NOMO-1 (cell line): ENCODE data around the gene MPL.

ENCODE experiments used
- DNase-seq, 2 experiments: peaks; one replicate each; lab custom pipeline; 2025; ENCODE audit not compliant: unreplicated experiment in 2 of 2; lab: John Stamatoyannopoulos, UW

Gene MPL

DNA sequence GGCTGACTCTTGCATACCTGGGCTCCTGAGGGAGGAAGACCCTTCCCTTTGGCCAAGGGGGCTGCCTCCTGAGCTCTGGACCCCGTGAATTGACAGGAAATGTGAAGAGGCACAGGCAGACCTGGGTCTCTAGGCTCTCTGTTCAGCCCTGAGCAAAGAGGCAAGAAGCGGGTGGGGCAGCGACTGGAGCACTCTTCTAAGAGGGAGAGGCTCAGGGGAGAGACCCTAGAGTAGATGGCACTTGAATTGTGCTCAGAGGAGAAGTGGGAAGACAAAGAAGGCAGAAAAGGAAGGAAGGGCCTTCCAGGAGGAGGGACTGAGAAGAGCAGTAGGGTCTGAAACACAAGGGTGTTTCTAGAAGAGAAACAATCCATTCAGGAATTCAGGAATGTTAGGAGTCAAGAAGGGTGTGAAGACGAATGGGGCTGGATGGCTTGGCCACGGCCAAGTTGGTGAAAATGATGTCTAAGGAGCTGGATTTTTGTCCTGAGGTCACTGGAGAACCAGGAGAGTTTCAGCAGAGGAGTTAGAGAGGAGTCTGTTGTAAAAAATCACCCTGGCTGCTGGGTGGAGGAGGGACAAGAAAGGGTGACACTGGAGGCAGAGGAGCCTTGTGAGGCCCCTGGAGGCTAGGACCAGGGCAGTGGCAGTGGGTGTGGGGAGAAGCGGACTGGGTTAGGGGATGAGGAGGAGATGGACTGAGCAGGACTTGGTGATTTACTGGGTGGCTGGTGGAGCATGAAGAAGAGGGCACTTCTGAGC lies 31.5 kb upstream of the MPL start:
- no peak for DNase-seq

DNA sequence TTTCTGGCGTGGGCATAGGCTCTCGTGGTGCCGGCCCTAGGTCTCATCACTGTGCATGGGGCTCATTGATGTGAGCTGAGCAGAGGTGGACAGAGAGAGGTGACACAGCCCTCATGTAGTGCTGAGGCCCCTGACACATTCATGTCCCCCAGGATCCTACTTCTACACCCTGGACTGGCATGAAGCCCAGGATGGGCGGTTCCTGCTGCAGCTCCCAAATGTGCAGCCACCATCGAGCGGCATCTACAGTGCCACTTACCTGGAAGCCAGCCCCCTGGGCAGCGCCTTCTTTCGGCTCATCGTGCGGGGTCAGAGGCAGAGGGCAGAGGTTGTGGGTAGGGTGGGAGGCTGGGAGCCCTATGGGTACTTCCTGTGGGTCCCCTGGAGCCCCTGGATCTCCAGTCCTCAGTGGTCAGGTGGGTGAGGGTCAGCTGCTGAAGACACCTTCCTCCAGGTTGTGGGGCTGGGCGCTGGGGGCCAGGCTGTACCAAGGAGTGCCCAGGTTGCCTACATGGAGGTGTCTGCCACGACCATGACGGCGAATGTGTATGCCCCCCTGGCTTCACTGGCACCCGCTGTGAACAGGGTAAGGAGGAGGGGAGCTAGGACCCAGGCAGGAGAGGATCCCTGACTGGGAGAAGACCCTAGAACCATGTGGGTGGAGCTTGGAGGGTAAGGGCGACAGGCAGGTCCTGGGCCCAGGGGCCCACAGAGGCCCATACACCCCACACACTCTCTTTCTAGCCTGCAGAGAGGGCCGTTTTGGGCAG lies 30.7 kb upstream of the MPL start:
- DNase-seq, result no peak

DNA sequence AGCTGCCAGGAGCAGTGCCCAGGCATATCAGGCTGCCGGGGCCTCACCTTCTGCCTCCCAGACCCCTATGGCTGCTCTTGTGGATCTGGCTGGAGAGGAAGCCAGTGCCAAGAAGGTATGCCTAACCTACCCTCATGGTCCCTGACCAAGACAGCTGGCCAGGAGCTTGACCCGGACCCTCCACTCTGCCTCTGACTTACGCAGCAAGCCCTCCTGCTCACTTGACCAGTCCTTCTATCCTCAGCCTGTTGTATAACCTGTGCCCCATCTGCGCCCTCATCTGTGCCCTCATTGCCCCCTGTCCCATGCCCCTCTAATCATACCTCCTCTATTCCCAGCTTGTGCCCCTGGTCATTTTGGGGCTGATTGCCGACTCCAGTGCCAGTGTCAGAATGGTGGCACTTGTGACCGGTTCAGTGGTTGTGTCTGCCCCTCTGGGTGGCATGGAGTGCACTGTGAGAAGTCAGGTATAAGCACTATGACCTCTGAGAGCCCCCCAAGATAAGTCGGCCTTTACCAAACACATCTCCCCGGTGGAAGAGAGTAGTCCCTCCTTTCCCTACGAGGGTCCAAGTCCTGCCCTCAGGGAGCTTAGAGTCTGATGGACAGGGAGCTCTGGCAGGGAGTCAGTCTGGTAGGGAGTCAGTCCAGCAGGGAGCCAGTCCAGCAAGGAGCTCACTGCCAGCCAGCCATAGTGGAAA lies 30.0 kb upstream of the MPL start:
- DNase-seq, result no peak

DNA sequence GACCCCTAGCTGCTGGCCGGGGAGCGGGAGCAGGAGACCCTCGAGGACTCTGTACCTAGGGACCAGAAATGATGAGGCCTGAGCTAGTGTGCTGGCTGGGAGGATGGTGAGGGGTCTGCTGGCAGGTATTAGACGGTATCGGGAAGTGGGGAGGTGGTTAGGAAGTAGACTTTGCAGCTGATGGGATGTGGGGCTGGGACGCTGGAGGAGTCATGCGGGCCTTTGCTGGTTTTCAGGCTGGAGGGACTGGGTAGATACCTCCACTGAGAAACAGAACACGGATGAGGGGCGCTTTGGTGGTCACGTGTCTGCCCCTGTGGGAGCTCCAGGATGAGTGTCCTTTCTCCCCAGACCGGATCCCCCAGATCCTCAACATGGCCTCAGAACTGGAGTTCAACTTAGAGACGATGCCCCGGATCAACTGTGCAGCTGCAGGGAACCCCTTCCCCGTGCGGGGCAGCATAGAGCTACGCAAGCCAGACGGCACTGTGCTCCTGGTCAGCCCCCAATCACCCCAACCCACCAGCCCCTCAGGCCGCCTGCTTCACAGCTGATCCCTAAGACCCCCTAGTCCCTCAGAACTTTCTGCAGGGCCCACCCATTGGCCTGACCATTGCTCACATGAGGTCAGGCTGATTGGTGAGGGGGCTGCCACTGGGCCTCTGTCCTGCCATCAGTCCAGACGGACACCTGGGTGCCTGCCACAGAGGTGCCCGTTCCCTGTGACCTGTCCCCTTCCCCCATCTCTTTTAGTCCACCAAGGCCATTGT lies 28.8 kb upstream of the MPL start:
- no peak for DNase-seq

DNA sequence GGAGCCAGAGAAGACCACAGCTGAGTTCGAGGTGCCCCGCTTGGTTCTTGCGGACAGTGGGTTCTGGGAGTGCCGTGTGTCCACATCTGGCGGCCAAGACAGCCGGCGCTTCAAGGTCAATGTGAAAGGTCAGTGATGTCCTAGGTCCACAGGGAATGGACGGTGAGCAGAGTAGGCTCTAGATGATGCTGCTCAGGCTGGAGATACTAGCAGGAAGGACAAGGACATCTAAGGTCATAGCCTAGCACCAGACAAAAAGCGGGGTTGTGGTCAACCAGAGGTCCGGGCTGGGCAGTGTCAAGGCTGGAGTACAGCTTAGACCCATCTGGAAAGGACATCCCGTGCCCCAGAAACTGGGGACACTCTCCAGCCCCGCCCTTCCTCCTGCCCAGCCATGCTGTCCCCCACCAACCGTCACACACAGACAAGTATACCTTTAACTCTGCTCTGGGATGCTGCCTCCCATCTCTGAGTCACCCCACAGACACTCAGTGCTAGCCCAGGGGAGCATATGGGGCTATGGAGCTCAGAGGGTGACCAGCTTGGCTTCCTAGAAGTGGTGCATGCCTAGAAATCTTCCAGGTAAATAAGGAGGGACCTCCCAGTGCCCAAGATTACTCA lies 28.1 kb upstream of the MPL start:
- no peak for DNase-seq

DNA sequence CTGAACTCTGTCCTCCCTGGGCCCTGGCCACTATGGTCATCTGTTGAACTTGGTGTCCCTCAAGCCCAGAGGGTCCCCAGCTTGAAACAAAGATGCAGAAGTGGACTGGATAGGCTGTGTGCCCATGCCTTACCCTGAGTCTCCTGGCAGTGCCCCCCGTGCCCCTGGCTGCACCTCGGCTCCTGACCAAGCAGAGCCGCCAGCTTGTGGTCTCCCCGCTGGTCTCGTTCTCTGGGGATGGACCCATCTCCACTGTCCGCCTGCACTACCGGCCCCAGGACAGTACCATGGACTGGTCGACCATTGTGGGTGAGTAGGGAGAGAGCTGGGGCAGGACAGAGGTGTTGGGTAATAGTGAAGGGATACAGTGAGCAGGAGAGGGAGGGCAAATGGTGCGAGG lies 26.1 kb upstream of the MPL start:
- DNase-seq, result no peak

DNA sequence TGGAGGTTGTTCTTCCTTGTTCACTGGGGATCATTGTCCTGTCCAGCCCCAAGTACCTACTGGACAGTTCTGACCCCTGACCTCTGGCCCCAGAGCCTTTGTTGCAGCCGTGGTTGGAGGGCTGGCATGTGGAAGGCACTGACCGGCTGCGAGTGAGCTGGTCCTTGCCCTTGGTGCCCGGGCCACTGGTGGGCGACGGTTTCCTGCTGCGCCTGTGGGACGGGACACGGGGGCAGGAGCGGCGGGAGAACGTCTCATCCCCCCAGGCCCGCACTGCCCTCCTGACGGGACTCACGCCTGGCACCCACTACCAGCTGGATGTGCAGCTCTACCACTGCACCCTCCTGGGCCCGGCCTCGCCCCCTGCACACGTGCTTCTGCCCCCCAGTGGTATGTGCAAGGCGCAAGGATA lies 25.4 kb upstream of the MPL start:
- DNase-seq, result no peak

DNA sequence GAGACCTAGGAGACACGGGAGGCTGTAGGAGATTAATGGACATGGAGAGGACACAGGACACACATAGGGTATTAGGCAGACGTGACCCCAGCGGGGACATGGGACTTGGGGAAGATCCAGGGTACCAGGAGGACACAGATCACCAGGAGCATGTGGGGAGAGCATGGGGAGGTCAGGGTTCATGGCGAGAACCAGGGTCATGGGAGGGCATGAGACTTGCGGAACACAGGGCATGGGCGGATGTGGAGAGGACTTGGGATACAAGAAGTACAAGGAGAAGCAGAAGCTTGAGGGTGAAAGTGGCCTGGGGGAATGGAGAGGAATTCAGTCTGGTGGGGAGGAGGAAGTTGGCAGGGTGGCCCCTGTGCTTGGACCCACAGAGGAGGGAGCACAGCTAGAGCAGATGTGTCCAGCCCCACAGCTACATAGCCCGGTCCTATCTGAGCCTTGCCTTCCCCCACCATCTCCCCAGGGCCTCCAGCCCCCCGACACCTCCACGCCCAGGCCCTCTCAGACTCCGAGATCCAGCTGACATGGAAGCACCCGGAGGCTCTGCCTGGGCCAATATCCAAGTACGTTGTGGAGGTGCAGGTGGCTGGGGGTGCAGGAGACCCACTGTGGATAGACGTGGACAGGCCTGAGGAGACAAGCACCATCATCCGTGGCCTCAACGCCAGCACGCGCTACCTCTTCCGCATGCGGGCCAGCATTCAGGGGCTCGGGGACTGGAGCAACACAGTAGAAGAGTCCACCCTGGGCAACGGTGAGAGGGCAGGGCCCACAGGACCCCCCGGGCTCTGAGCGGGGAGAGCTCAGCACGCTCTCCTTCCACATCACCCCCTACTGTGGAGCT lies 24.7 kb upstream of the MPL start:
- DNase-seq, result no peak

DNA sequence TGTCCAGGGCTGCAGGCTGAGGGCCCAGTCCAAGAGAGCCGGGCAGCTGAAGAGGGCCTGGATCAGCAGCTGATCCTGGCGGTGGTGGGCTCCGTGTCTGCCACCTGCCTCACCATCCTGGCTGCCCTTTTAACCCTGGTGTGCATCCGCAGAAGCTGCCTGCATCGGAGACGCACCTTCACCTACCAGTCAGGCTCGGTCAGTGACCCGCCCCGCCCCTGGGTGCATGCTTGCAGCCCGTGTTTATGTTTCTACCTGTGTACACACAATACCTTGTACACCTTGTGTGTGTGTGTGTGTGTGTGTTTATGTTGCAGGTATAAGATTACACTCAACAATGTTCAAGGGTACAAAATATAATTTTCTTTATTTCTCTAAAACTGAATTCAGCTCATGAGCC lies 23.8 kb upstream of the MPL start:
- DNase-seq, result no peak

DNA sequence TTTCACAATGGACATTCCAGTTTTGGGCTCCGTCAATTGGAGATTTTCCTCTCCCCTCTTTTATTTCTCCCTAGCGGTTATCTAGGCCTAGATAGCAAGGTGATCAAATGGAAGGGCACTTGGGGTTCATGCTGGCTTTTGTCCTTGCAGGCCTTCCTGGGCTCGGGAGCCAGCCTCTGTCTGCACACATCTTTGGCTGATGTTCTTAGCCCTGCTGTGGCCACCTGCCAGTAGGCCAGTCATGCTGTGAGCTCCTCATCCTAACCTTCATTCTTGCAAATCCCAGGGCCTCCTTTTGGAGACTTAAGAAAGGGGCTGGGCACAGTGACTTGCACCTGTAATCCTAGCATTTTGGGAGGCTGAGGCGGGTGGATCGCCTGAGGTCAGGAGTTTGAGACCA lies 23.4 kb upstream of the MPL start:
- DNase-seq, result no peak

DNA sequence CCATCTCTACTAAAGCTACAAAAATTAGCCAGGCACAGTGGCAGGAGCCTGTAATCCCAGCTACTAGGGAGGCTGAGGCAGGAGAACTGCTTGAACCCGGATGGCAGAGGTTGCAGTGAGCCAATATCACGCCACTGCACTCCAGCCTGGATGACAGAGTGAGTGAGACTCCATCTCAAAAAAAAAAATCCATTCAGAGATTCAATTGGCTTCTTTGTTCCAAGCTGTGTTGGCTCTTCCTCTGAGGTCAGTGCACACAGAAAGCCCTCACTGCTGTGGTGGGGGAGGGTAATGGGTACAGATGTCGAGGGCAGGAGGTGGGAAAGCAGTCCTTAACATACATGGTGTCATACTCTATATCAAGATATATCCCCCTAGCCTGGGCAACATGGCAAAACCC lies 22.1 kb upstream of the MPL start:
- no peak for DNase-seq

DNA sequence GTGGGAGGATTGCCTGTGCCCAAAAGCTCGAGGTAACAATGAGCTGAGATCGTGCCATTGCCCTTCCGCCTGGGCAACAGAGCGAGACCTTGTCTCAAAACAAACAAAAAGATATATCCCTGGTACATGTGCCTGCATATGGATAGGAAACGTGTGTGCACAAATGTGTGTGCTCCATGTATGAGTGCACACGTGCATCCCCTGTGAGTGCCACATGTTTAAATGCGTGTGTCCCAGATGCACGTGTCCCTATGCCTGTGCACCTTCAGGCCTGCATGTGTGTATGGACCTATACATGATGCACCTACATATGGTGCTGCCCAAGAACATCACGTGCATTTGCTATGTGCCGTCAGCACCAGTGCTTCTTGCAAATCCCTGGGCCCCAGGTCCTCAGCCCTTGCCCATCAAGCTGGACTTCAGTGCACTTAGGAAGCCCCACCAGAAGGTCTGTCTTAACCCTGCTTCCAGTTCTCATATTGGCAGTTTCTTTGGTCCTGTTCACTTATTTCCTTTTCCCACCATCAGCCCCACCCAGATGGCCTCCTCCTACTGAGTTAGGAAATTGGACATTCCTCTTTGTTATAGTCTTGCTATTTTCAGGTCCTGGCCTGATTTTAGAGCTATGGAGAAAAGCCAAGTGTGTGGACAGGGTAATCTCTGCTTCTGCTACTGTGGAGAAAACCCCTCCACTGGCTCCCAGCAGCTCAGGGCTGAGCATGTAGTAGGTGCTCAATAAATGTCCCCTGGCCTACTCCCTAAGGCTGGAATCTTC lies 21.5 kb upstream of the MPL start:
- DNase-seq, result no peak

DNA sequence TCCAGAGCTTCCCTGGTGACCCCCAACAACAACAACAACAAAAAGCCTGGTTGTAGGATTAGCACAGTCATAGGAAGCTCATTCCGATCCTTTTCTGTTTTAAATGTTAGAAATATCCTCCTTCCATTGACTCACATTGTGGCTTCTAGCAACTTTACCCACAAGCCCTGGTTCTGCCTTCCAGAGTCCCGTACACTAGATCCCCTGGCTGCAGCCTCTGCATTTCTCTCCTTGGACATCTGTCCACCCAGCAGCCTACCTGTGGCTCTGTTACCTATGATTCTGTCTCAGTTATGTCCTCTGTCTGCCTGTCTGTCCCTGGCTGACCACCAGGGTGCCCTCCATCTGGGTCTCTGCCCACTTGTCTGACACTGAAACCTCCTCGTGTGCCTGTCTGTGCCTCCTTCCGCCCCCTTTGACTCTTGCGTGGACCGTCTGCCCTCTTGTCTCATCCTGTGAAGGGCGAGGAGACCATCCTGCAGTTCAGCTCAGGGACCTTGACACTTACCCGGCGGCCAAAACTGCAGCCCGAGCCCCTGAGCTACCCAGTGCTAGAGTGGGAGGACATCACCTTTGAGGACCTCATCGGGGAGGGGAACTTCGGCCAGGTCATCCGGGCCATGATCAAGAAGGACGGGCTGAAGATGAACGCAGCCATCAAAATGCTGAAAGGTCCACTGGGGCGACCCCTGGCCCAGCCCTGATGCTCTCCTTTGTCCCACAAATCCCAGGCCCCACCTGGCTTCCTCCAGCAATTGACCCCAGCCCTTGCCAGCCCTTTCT lies 20.7 kb upstream of the MPL start:
- DNase-seq, result no peak

DNA sequence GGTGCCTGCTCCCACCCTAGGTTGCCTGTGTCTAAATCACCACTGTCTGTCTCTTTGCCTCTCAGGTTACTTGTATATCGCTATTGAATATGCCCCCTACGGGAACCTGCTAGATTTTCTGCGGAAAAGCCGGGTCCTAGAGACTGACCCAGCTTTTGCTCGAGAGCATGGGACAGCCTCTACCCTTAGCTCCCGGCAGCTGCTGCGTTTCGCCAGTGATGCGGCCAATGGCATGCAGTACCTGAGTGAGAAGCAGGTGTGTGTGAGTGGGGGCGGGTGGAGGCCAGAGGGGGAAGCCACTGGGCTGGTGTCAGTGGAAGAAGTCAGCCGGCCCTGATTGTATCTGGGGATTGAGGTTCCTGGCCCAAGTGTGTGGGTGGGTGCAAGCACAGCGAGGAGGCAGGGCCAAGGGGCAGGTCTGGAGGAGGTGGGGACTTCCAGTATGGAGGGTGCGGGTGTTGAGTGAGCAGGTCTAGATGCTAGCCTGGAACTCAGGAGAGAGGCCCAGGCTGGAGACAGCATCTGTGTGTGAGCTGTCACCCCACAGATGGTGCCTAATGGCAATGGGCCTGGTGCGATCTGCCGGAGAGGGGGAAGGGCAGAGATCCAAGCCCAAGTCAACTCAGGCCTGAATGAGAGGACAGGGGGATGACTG lies 19.7 kb upstream of the MPL start:
- no peak for DNase-seq

DNA sequence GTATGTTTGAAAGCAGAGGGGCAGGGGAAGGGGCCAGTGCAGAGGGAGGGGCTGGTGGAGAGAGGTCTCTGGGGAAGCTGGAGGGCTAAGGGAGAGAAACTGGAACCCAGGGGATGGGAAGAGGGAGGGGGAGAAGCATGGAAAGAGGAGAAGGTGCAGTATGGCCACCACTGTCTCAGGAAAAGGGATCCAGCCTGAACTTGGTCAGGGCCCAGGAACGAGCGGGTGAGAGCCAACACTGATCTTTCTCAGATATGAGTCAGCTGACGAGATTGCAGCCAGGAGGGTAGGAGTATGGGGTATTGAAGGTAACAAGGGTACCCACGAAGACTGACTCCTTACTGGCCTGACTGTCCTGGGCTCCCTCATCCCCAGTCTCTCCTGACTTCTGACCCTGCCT lies 18.8 kb upstream of the MPL start:
- no peak for DNase-seq

DNA sequence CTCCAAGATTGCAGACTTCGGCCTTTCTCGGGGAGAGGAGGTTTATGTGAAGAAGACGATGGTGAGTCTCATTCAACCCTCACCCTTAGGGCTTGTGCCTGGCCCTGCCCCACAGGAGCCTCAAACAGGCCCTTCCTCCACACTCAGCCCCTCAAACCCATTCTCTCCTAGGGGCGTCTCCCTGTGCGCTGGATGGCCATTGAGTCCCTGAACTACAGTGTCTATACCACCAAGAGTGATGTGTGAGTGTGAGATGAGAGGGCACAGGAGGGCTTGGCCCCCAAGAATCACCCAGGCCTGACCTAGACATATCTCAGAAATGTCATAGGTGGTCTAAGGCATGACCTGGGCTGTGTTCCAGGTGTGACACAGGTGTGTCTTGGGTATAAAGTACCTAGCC lies 18.3 kb upstream of the MPL start:
- DNase-seq, result no peak

DNA sequence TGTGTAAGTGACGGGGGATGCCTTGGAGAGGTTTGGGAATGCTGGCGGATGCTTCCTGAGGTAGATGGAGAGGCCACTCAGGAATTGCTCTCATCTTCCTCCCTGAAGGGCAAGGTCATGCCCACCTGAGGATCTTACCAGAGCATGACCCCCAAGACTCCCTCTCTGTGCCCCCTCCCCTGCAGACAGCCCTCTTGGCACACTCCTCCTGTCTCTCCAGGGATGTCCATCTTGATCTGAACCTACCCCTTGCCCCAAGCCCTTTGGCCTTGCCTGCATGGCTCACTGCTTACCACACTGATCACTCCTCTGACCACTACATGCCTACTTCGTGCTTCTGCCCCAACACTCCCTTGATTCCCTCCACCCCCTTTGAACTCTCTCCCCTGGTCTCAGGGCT lies 17.9 kb upstream of the MPL start:
- no peak for DNase-seq
